Choroid plexus epithelial cell (primary cell): ENCODE data around the gene SLC38A8.

Source experiments
- DNase-seq: peaks from one replicate; pipeline ENCODE4 v3.0.0-alpha.2; 2010; ENCODE audit warnings: low read depth
- H3K4me3 ChIP-seq: 2 replicates; pipeline ENCODE4 v1.5.1; 2011; ENCODE audit warnings: low read depth, mild to moderate bottlenecking, control low read depth, low read length, moderate library complexity
- CTCF ChIP-seq: conservative IDR thresholded peaks from 2 replicates; pipeline ENCODE4 v1.5.1; 2011; ENCODE audit warnings: low read depth, mild to moderate bottlenecking, control low read depth, inconsistent platforms, low read length, moderate library complexity

The SLC38A8 gene

GRCh38 chr16:84052071-84052622 is 9.6 kb upstream of the SLC38A8 start:
- no peak for TF ChIP-seq CTCF
- H3K4me3 ChIP-seq, result no peak overlapping the region
- DNase-seq, result no peak

- DNase-seq, result no peak
- no peak for TF ChIP-seq CTCF
- H3K4me3 ChIP-seq, result no peak overlapping the region
Observed at GRCh38 chr16:84050316-84050715, 7.7 kb upstream of the SLC38A8 start.

- H3K4me3 ChIP-seq, result no peak overlapping the region
- TF ChIP-seq CTCF, result no peak
- DNase-seq, result no peak
Observed at GRCh38 chr16:84049403-84050060, 6.9 kb upstream of the SLC38A8 start.

- DNase-seq, result no peak
- H3K4me3 ChIP-seq, result no peak overlapping the region
- no peak for TF ChIP-seq CTCF
Observed at GRCh38 chr16:84048871-84049270, 6.3 kb upstream of the SLC38A8 start.

GRCh38 chr16:84048270-84048669 is 5.7 kb upstream of the SLC38A8 start:
- no peak for DNase-seq
- no peak overlapping the region for H3K4me3 ChIP-seq
- TF ChIP-seq CTCF, result peak; percentile 26

- no peak for TF ChIP-seq CTCF
- DNase-seq, result no peak
- H3K4me3 ChIP-seq, result no peak overlapping the region
Observed at GRCh38 chr16:84047626-84048025, 5.0 kb upstream of the SLC38A8 start.

GRCh38 chr16:84047206-84047605 is 4.6 kb upstream of the SLC38A8 start:
- TF ChIP-seq CTCF, result no peak
- no peak overlapping the region for H3K4me3 ChIP-seq
- DNase-seq, result no peak
